Trophoblast cell (in vitro differentiated cells and primary cell): ENCODE data around the gene VPS11.
"Not testable (repeated sequence)": the region's sequence is repeated elsewhere in the genome, so short reads cannot be mapped to it uniquely, and the experiment has no call there.

Source experiments
- DNase-seq, 2 donors: peaks; one replicate each; pipeline ENCODE4 v3.0.0-alpha.2; 2016
- H2AFZ ChIP-seq: 2 replicates; pipeline ENCODE4 v1.6.1; 2013; ENCODE audit warnings: low read length, moderate library complexity, mild to moderate bottlenecking; ENCODE audit not compliant: insufficient read depth, poor library complexity
- H2AK5ac ChIP-seq: 2 replicates; pipeline ENCODE4 v1.6.1; 2013; ENCODE audit warnings: mild to moderate bottlenecking, low read length
- H2BK120ac ChIP-seq: 2 replicates; pipeline ENCODE4 v1.6.1; 2013; ENCODE audit warnings: low read length, mild to moderate bottlenecking, moderate library complexity; ENCODE audit not compliant: insufficient read depth, poor library complexity
- H2BK12ac ChIP-seq: 2 replicates; pipeline ENCODE4 v1.6.1; 2013; ENCODE audit warnings: mild to moderate bottlenecking, low read length, moderate library complexity
- H2BK5ac ChIP-seq: 2 replicates; pipeline ENCODE4 v1.6.1; 2013; ENCODE audit warnings: low read length, low read depth, moderate library complexity, mild to moderate bottlenecking; ENCODE audit not compliant: poor library complexity
- H3K14ac ChIP-seq: 2 replicates; pipeline ENCODE4 v1.6.1; 2013; ENCODE audit warnings: mild to moderate bottlenecking, low read length
- H3K18ac ChIP-seq: 2 replicates; pipeline ENCODE4 v1.6.1; 2013; ENCODE audit warnings: mild to moderate bottlenecking, low read length
- H3K23ac ChIP-seq: 2 replicates; pipeline ENCODE4 v1.6.1; 2013; ENCODE audit warnings: low read length
- H3K27ac ChIP-seq: 2 replicates; pipeline ENCODE4 v1.5.1; 2013; ENCODE audit warnings: low read depth, mild to moderate bottlenecking, inconsistent platforms, low read length, moderate library complexity
- H3K27me3 ChIP-seq: 2 replicates; pipeline ENCODE4 v1.6.1; 2013; ENCODE audit warnings: inconsistent platforms, mild to moderate bottlenecking, low read length, moderate library complexity; ENCODE audit not compliant: insufficient read depth
- H3K36me3 ChIP-seq, 2 experiments: 1 replicate in 1 of 2; 2 replicates in 1 of 2; pipeline ENCODE4 v1.6.1; 2013; ENCODE audit warnings: low read length in 2 of 2, mild to moderate bottlenecking in 2 of 2, moderate library complexity in 1 of 2; ENCODE audit not compliant: insufficient read depth in 2 of 2, control insufficient read depth in 1 of 2
- H3K4ac ChIP-seq: 2 replicates; pipeline ENCODE4 v1.6.1; 2013; ENCODE audit warnings: low read depth, mild to moderate bottlenecking, low read length, moderate library complexity
- H3K4me1 ChIP-seq, 2 experiments: 1 replicate in 1 of 2; 2 replicates in 1 of 2; pipeline ENCODE4 v1.6.1; 2013; ENCODE audit warnings: low read length in 2 of 2, mild to moderate bottlenecking in 2 of 2, moderate library complexity in 1 of 2; ENCODE audit not compliant: insufficient read depth in 2 of 2, control insufficient read depth in 1 of 2
- H3K4me2 ChIP-seq: 2 replicates; pipeline ENCODE4 v1.6.1; 2013; ENCODE audit warnings: inconsistent platforms, mild to moderate bottlenecking, low read length, moderate library complexity
- H3K4me3 ChIP-seq: 2 replicates; pipeline ENCODE4 v1.5.1; 2013; ENCODE audit warnings: mild to moderate bottlenecking, low read depth, low read length, inconsistent platforms
- H3K79me1 ChIP-seq: one replicate; pipeline ENCODE4 v1.6.1; 2013; ENCODE audit warnings: low read length
- H3K79me2 ChIP-seq: 2 replicates; pipeline ENCODE4 v1.6.1; 2013; ENCODE audit warnings: low read length, mild to moderate bottlenecking; ENCODE audit not compliant: control insufficient read depth, insufficient read depth, poor library complexity
- H3K9ac ChIP-seq: 2 replicates; pipeline ENCODE4 v1.6.1; 2013; ENCODE audit warnings: mild to moderate bottlenecking, low read length
- H3K9me3 ChIP-seq: 2 replicates; pipeline ENCODE4 v1.6.1; 2013; ENCODE audit warnings: low read depth, mild to moderate bottlenecking, control low read depth, inconsistent platforms, low read length; ENCODE audit not compliant: insufficient read depth
- H4K12ac ChIP-seq: 2 replicates; pipeline ENCODE4 v1.6.1; 2013; ENCODE audit warnings: low read depth, mild to moderate bottlenecking, low read length, moderate library complexity
- H4K8ac ChIP-seq: 2 replicates; pipeline ENCODE4 v1.6.1; 2013; ENCODE audit warnings: low read depth, mild to moderate bottlenecking, low read length, moderate library complexity
- H4K91ac ChIP-seq: one replicate; pipeline ENCODE4 v1.6.1; 2013; ENCODE audit warnings: low read depth, mild to moderate bottlenecking, low read length, moderate library complexity
- WGBS: extraction: QIAGEN DNeasy Blood & Tissue Kit; methylation state at CpG from one replicate; pipeline ENCODE4 v1.1.7; 2013; ENCODE audit warnings: missing lambda C conversion rate; ENCODE audit not compliant: insufficient read length, insufficient coverage; ENCODE audit errors: extremely low coverage; 5-methylcytosine and 5-hydroxymethylcytosine counted together

Gene VPS11

GRCh38 chr11:119039471-119039870 is 28.1 kb upstream of the VPS11 start:
- not testable (repeated sequence) for H2BK120ac ChIP-seq, H3K27me3 ChIP-seq, H3K79me1 ChIP-seq, H3K9ac ChIP-seq, H2BK5ac ChIP-seq, H3K4me2 ChIP-seq, H3K79me2 ChIP-seq, H2AK5ac ChIP-seq, H3K9me3 ChIP-seq, H3K18ac ChIP-seq, H3K27ac ChIP-seq, H2AFZ ChIP-seq, H2BK12ac ChIP-seq, H3K4ac ChIP-seq, H3K4me1 ChIP-seq, H3K36me3 ChIP-seq, H4K91ac ChIP-seq, H3K23ac ChIP-seq, H3K14ac ChIP-seq, H3K4me3 ChIP-seq, H4K8ac ChIP-seq, H4K12ac ChIP-seq
- WGBS = no CpG with 5 or more reads among the region's 11 CpGs
- DNase-seq = peak; percentile 83 to 90

DNA sequence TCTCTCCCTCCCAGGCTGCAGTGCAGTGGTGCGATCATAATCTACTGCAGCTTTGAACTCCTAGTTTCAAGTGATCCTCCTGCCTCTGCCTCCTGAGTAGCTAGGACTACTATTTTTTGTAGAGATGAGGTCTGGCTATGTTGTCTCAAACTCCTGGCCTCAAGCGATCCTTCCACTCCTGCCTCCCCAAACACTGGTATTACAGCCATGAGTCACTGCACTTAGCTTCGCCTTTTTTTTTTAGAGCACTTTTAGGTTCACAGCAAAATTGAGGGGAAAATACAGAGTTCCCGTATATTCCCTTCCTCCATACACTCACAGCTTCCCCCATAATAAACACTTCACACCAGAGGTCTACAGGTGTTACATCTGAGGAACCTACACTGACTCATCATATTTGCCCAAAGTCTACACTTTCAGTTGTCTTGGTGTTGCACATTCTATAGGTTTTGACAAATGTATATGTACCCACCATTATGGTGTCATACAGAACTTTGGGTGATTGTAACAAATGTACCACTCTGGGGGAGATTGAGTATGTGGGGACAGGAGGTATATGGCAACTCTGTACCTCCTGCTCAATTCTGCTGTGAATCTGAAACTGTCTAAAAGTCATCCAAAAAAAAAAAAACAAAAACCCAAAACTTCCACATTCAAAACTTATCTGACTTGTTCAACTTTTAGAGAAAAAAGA is 25.6 kb upstream of the VPS11 start:
- H3K27me3 ChIP-seq = no peaks in the 10 kb centered on the region
- no peak overlapping the region for H2BK5ac ChIP-seq
- H2AK5ac ChIP-seq = no peak overlapping the region
- no peak overlapping the region for H4K91ac ChIP-seq
- no peaks in the 10 kb centered on the region for H3K9me3 ChIP-seq
- H3K27ac ChIP-seq = no peak overlapping the region
- H4K12ac ChIP-seq = no peak overlapping the region
- no peaks in the 10 kb centered on the region for H3K79me1 ChIP-seq
- no peak overlapping the region for H3K4me2 ChIP-seq
- H3K14ac ChIP-seq = no peak overlapping the region
- no peak overlapping the region for H2BK12ac ChIP-seq
- no peak overlapping the region for H3K23ac ChIP-seq
- H3K4me3 ChIP-seq = no peak overlapping the region
- H3K9ac ChIP-seq = no peak overlapping the region
- no peak overlapping the region for H2BK120ac ChIP-seq
- no peaks in the 10 kb centered on the region for H3K4me1 ChIP-seq
- no CpG with 5 or more reads among the region's 4 CpGs for WGBS
- no peaks in the 10 kb centered on the region for H3K79me2 ChIP-seq
- no peak overlapping the region for H3K18ac ChIP-seq
- H2AFZ ChIP-seq = no peak overlapping the region
- no peak overlapping the region for H3K4ac ChIP-seq
- no peak overlapping the region for H4K8ac ChIP-seq
- peaks cover 20 to 25% of the 10 kb centered on the region in 2 experiments for H3K36me3 ChIP-seq
- DNase-seq = no peak

DNA sequence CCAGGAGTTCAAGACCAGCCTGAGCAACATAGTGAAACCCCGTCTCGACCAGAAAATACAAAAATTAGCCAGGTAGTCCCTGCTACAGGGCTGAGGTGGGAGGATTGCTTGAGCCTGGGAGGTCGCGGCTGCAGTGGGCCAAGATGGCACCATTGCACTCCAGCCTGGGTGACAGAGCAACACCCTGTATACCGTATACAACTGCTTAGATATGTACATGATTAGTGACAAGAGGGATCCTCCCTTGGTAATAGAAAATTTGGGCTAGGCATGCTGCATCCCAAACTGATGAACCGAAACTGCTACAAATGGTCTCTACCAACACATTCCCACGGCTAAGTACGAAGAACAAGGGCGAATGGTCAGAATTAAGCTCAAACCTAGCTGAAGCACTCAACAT is 24.7 kb upstream of the VPS11 start:
- H3K79me1 ChIP-seq = no peaks in the 10 kb centered on the region
- no peaks in the 10 kb centered on the region for H3K9me3 ChIP-seq
- no peak overlapping the region for H3K4me2 ChIP-seq
- peaks cover 29 to 34% of the 10 kb centered on the region in 2 experiments for H3K36me3 ChIP-seq
- H3K18ac ChIP-seq = no peak overlapping the region
- no peak overlapping the region for H2AK5ac ChIP-seq
- H3K4me1 ChIP-seq = no peaks in the 10 kb centered on the region
- no peaks in the 10 kb centered on the region for H3K27me3 ChIP-seq
- no peak overlapping the region for H3K4me3 ChIP-seq
- H3K27ac ChIP-seq = no peak overlapping the region
- H3K4ac ChIP-seq = no peak overlapping the region
- H2BK120ac ChIP-seq = no peak overlapping the region
- DNase-seq = no peak
- WGBS = no CpG with 5 or more reads among the region's 9 CpGs
- H3K14ac ChIP-seq = no peak overlapping the region
- H3K9ac ChIP-seq = no peak overlapping the region
- no peak overlapping the region for H4K8ac ChIP-seq
- no peaks in the 10 kb centered on the region for H3K79me2 ChIP-seq
- H4K91ac ChIP-seq = no peak overlapping the region
- H3K23ac ChIP-seq = no peak overlapping the region
- H2BK12ac ChIP-seq = no peak overlapping the region
- no peak overlapping the region for H2AFZ ChIP-seq
- H2BK5ac ChIP-seq = no peak overlapping the region
- H4K12ac ChIP-seq = no peak overlapping the region

DNA sequence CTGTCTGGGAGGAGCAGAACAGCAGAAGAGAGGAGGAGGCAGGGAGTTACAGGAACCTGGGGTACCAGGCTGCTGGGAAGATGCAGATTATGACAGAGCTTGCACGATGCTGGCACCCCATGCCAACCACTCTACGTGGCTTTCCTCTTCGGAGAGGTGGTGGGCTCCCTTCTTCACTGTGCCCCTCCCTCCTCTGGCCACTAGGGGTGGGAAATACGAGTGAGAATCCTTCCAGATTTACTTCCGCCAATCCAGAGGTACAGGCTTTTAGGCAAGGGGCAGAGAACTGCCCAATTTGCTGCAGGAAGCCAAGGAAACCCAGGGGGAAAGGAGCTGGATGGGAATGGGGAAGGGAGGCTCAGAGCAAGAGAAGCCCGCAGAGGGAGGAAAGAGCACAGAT is 22.9 kb upstream of the VPS11 start:
- H2BK5ac ChIP-seq = no peak overlapping the region
- no peak overlapping the region for H3K14ac ChIP-seq
- DNase-seq = no peak
- H3K4me3 ChIP-seq = no peak overlapping the region
- H2BK12ac ChIP-seq = no peak overlapping the region
- H3K27ac ChIP-seq = no peak overlapping the region
- H2AK5ac ChIP-seq = no peak overlapping the region
- no peaks in the 10 kb centered on the region for H3K9me3 ChIP-seq
- H3K4ac ChIP-seq = no peak overlapping the region
- no peak overlapping the region for H2AFZ ChIP-seq
- H3K79me2 ChIP-seq = no peaks in the 10 kb centered on the region
- H4K8ac ChIP-seq = no peak overlapping the region
- no peak overlapping the region for H3K9ac ChIP-seq
- H2BK120ac ChIP-seq = no peak overlapping the region
- WGBS = no CpG with 5 or more reads among the region's 6 CpGs
- H3K27me3 ChIP-seq = no peaks in the 10 kb centered on the region
- peaks cover 47 to 52% of the 10 kb centered on the region in 2 experiments for H3K36me3 ChIP-seq
- no peak overlapping the region for H3K23ac ChIP-seq
- H4K12ac ChIP-seq = no peak overlapping the region
- H4K91ac ChIP-seq = no peak overlapping the region
- no peak overlapping the region for H3K18ac ChIP-seq
- H3K79me1 ChIP-seq = no peaks in the 10 kb centered on the region
- H3K4me2 ChIP-seq = no peak overlapping the region
- no peaks in the 10 kb centered on the region for H3K4me1 ChIP-seq
